Measurements from ENCODE around the gene STXBP5. TPM values are rescaled to one million over a fixed set of nuclear protein-coding genes. Genes with fewer than 3 reads are reported as not detected.
A peak's percentile ranks its signal among the peaks of the same experiment; 100 is the strongest.

Gene STXBP5
- total and polyA plus RNA-seq, 9 of the 15 experiments (the other 6 are each of a cell fraction or from before 2014, with no cell fraction given) = 23.3 to 172 (median 71.5) TPM

- TF ChIP-seq PREB (CRISPR knock-in tag; IDR thresholded peaks at IDR 0.05) (no peak), SMAD4 (CRISPR knock-in tag; conservative IDR thresholded peaks at IDR 0.05) (peak; percentile 47), ZFP91 (CRISPR knock-in tag; IDR thresholded peaks at IDR 0.05) (no peak), ZFP1 (CRISPR knock-in tag; IDR thresholded peaks at IDR 0.05) (no peak), ETV1 (tag; conservative IDR thresholded peaks at IDR 0.05; ENCODE audit: low read depth) (peak; percentile 81), ZSCAN32 (CRISPR knock-in tag; IDR thresholded peaks at IDR 0.05) (peak; percentile 36; the same call in 1 of the 2 replicates), EWSR1 (IDR thresholded peaks at IDR 0.05; ENCODE audit: borderline replicate concordance, low read depth, partially characterized antibody) (no peak), ZNF121 (CRISPR knock-in tag; conservative IDR thresholded peaks at IDR 0.05) (no peak), ATF4 (CRISPR knock-in tag; IDR thresholded peaks at IDR 0.05) (peak; percentile 86), IRF9 (tag; IDR thresholded peaks at IDR 0.05) (no peak), CEBPZ (IDR thresholded peaks at IDR 0.05; ENCODE audit: borderline replicate concordance, low read depth, low read length) (no peak), ZNF384 (IDR thresholded peaks at IDR 0.05; ENCODE audit: low read depth, low read length) (no peak), CTBP1 (IDR thresholded peaks at IDR 0.05; ENCODE audit: borderline replicate concordance) (no peak), KLF16 (IDR thresholded peaks at IDR 0.05) (peak; percentile 53; the same call in 1 of the 2 replicates), LCOR (CRISPR knock-in tag; IDR thresholded peaks at IDR 0.05) (no peak), MCM7 (IDR thresholded peaks at IDR 0.05) (no peak), ZNF507 (tag; conservative IDR thresholded peaks at IDR 0.05) (no peak), ESRRB (CRISPR knock-in tag; IDR thresholded peaks at IDR 0.05; ENCODE audit: borderline replicate concordance) (no peak)
Observed at GRCh38 chr6:147161974-147162495, 42.2 kb upstream of the STXBP5 start (continued).

Data from K562 (cell line).